HuH-7.5 (cell line): ENCODE measurements around the gene MED26.
"Not testable (repeated sequence)": the region's sequence is repeated elsewhere in the genome, so short reads cannot be mapped to it uniquely, and the experiment has no call there.

ENCODE experiments used
- DNase-seq: peaks from one replicate; pipeline ENCODE4 v3.0.0; 2011; ENCODE audit warnings: low spot score

Gene MED26, protein sequence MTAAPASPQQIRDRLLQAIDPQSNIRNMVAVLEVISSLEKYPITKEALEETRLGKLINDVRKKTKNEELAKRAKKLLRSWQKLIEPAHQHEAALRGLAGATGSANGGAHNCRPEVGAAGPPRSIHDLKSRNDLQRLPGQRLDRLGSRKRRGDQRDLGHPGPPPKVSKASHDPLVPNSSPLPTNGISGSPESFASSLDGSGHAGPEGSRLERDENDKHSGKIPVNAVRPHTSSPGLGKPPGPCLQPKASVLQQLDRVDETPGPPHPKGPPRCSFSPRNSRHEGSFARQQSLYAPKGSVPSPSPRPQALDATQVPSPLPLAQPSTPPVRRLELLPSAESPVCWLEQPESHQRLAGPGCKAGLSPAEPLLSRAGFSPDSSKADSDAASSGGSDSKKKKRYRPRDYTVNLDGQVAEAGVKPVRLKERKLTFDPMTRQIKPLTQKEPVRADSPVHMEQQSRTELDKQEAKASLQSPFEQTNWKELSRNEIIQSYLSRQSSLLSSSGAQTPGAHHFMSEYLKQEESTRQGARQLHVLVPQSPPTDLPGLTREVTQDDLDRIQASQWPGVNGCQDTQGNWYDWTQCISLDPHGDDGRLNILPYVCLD

DNA sequence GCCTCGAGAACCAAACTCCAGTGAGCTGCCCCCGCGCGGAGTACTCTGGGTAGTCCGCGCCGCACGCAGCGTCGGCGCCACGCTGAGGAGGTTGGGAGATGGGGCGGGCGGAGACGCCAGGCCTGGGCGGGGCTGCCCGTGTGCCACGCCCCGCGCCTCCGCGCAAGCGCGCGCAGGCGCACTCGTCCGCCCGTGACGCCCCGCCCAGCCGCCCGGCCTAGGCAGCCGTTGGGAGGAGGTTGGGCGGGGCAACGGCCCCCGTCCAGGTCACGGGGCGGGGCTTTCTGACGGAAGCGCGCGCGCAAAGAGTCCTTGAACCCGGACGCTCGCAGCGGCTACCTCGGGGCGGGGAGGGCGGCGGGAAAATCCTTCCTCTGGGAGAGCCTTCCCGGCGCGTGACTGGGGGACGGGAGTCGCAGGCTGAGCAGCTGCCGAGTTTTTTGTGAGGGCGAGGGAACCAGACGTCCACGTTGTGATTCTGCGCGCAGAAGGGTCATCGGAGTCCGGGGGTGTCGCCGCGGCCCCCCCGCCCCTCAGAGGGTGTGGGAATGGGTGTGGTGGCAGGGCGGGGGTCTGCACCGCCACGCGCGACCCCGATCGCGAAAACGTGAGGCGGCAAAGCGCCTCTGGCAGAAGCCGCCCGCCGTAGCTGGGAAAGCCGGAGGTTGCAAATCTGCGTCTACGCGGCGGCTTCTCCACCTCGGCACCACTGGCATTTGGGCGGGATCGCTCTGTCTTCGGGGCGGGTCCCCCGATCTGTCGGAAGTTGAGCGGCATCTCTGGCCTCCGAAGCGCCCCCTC, at the start of gene MED26:
Gene MED26, minus strand, starts transcription at position 22 of the 801 bp plus-strand sequence. CDS start 261 bp downstream, outside the sequence.
- DNase-seq = peak; percentile 91

GRCh38 chr19:16677055-16677454, 49.1 kb upstream of the MED26 start:
- DNase-seq = no peak

GRCh38 chr19:16676101-16676798, 48.2 kb upstream of the MED26 start:
- DNase-seq = peak; percentile 39

DNA sequence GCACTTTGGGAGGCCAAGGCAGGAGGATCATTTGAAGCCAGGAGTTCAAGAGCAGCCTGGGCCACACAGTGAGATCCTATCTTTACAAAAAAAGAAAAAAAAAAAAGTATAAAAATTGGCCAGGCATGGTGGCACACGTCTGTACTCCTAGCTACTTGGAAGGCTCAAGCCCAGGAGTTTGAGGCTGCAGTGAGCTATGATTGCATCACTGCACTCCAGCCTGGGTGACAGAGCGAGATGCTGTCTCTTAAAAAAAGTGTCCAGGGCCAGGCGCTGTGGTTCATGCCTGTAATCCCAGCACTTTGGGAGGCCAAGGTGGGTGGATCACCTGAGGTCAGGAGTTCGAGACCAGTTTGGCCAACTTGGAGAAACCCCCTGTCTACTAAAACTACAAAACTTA, 45.8 kb upstream of the MED26 start:
- DNase-seq = not testable (repeated sequence)

- DNase-seq = no peak
Observed at GRCh38 chr19:16673231-16673630, 45.2 kb upstream of the MED26 start.

GRCh38 chr19:16671652-16672274, 43.8 kb upstream of the MED26 start:
- DNase-seq = no peak

GRCh38 chr19:16670291-16670690, 42.3 kb upstream of the MED26 start:
- DNase-seq = no peak

- not testable (repeated sequence) for DNase-seq
Observed at GRCh38 chr19:16668702-16669101, 40.7 kb upstream of the MED26 start.

GRCh38 chr19:16668176-16668575, 40.2 kb upstream of the MED26 start:
- no peak for DNase-seq

DNA sequence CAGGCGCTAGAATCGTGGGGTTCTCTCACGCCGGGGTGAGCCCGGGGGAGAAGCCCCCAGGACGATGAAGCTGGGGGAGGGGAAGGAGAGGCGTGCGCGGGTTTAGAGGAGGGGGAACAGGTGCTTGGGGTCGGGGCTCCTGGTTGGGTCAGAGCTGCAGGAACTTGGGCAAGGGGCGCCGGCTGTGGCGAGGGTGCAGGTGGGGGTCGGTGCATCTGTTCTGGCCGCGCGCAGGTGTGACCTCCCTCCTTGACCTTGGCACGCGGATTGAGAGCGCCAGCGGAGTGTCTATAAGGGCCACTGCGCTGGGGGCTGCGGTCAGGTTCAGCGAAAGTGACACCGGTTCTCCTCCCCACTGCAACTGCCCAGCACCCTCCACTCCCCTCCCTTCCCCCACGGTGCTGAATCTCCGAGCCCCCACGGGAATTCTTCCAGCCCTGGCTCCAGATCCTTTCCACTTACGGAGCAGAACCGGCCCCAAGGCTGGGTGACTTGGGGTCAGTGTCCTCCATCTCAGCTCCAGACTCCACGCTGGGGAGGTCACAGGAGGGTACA, 33.6 kb upstream of the MED26 start:
- peak; percentile 31 for DNase-seq

GRCh38 chr19:16660763-16661479, 32.9 kb upstream of the MED26 start, which contains the start of gene TMEM38A:
TMEM38A (plus strand) TSS chr19:16661139; CDS start chr19:16661218, 79 bp downstream.
- peak; percentile 55 for DNase-seq

- peak; percentile 97 for DNase-seq
Observed at GRCh38 chr19:16659832-16660708, 32.1 kb upstream of the MED26 start, which contains the start of gene SMIM7. SMIM7 (minus strand) TSS chr19:16660144; CDS start chr19:16660110, 34 bp downstream.

GRCh38 chr19:16659464-16659831, 31.4 kb upstream of the MED26 start:
- DNase-seq = no peak

DNA sequence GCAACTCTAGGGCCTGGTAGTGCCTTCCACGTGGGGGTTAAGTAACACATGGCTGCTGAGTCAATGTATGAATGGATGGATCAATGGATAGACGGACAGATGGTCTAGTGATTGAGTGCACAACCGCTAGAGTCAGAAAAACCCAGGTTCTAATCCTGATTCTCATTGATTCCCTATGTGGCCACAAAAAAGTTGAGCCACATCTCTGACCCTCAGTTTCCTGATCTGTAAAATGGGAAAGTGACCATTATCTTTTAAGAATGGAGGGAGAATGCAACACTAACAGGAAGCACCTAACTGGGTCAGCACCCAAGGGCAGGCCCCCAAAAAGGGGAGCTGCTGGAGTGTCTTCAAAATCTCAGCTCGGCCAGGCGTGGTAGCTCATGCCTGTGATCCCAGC, 29.4 kb upstream of the MED26 start:
- no peak for DNase-seq

GRCh38 chr19:16655727-16656126, 27.7 kb upstream of the MED26 start:
- no peak for DNase-seq

DNA sequence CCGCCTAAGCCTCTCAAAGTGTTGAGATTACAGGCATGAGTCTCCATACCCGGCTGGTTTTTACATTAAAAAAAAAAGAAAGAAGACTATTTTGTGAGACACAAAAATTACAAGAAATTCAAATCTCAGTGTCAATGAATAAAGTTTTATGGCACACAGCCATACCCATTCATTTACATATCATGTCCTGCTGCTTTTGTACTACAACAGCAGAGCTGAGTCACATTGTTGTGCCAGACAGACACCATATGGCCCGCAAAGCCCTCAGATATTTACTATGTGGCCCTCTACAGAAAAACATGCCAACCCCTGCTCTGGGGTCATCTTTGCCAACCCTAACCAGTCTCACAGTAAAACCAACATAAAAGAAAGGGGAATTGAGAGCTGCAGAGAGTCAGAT, 26.6 kb upstream of the MED26 start:
- DNase-seq = no peak

- no peak for DNase-seq
Observed at GRCh38 chr19:16654140-16654539, 26.1 kb upstream of the MED26 start.

- DNase-seq = no peak
Observed at GRCh38 chr19:16652854-16653253, 24.9 kb upstream of the MED26 start.

- DNase-seq = not testable (repeated sequence)
Observed at GRCh38 chr19:16651421-16652188, 23.6 kb upstream of the MED26 start.
